ENCODE data around the gene PET100. TPM values are rescaled to one million over a fixed set of nuclear protein-coding genes. Genes with fewer than 3 reads are reported as not detected.
A peak's percentile ranks its signal among the peaks of the same experiment; 100 is the strongest.

Gene PET100
- total RNA-seq, 1 donor from 2014 or later, result 184 TPM

GRCh38 chr19:7650148-7650547, 20.6 kb downstream of the PET100 start:
- H3K9me3 Mint-ChIP-seq (ENCODE audit: low read depth), result no peaks in the 10 kb centered on the region
- H3K4me1 Mint-ChIP-seq (ENCODE audit: low read depth), result peaks cover 6% of the 10 kb centered on the region
- DNase-seq (ENCODE audit: low spot score, unreplicated experiment), result no peak
- H3K27ac Mint-ChIP-seq, result no peak overlapping the region
- no peak overlapping the region for H3K4me3 Mint-ChIP-seq (ENCODE audit: low read depth)
- peaks cover 3% of the 10 kb centered on the region for H3K36me3 Mint-ChIP-seq (ENCODE audit: insufficient read depth)
- no peak for TF ChIP-seq CTCF (IDR thresholded peaks at IDR 0.05; ENCODE audit: unreplicated experiment)
- peaks cover 22% of the 10 kb centered on the region for H3K27me3 Mint-ChIP-seq

GRCh38 chr19:7652061-7652641, 22.6 kb downstream of the PET100 start:
- peaks cover 30% of the 10 kb centered on the region for H3K27me3 Mint-ChIP-seq
- H3K4me3 Mint-ChIP-seq (ENCODE audit: low read depth), result peak overlapping the region; percentile 59
- peak; percentile 90 for DNase-seq (ENCODE audit: low spot score, unreplicated experiment)
- peak overlapping the region; percentile 82 for H3K27ac Mint-ChIP-seq
- no peaks in the 10 kb centered on the region for H3K9me3 Mint-ChIP-seq (ENCODE audit: low read depth)
- H3K4me1 Mint-ChIP-seq (ENCODE audit: low read depth), result peaks cover 6% of the 10 kb centered on the region
- peak; percentile 99 for TF ChIP-seq CTCF (IDR thresholded peaks at IDR 0.05; ENCODE audit: unreplicated experiment)
- no peaks in the 10 kb centered on the region for H3K36me3 Mint-ChIP-seq (ENCODE audit: insufficient read depth)

- no peak for DNase-seq (ENCODE audit: low spot score, unreplicated experiment)
- Mint-ChIP-seq H3K4me3 (ENCODE audit: low read depth) (no peak overlapping the region), H3K36me3 (ENCODE audit: insufficient read depth) (no peaks in the 10 kb centered on the region), H3K27ac (no peak overlapping the region), H3K27me3 (peaks cover 41% of the 10 kb centered on the region), H3K9me3 (ENCODE audit: low read depth) (no peaks in the 10 kb centered on the region), H3K4me1 (ENCODE audit: low read depth) (peaks cover 6% of the 10 kb centered on the region)
- no peak for TF ChIP-seq CTCF (IDR thresholded peaks at IDR 0.05; ENCODE audit: unreplicated experiment)
These were observed 24.8 kb downstream of the PET100 start for GRCh38 chr19:7654401-7654800.

- H3K4me1 Mint-ChIP-seq (ENCODE audit: low read depth), result peaks cover 6% of the 10 kb centered on the region
- H3K27me3 Mint-ChIP-seq, result peaks cover 43% of the 10 kb centered on the region
- H3K9me3 Mint-ChIP-seq (ENCODE audit: low read depth), result no peaks in the 10 kb centered on the region
- TF ChIP-seq CTCF (IDR thresholded peaks at IDR 0.05; ENCODE audit: unreplicated experiment), result no peak
- no peak overlapping the region for H3K4me3 Mint-ChIP-seq (ENCODE audit: low read depth)
- no peaks in the 10 kb centered on the region for H3K36me3 Mint-ChIP-seq (ENCODE audit: insufficient read depth)
- DNase-seq (ENCODE audit: low spot score, unreplicated experiment), result no peak
- no peak overlapping the region for H3K27ac Mint-ChIP-seq
These were observed 26.0 kb downstream of the PET100 start for GRCh38 chr19:7655581-7655980.

- DNase-seq (ENCODE audit: low spot score, unreplicated experiment), result no peak
- Mint-ChIP-seq H3K9me3 (ENCODE audit: low read depth) (no peaks in the 10 kb centered on the region), H3K36me3 (ENCODE audit: insufficient read depth) (no peaks in the 10 kb centered on the region), H3K4me1 (ENCODE audit: low read depth) (peaks cover 5% of the 10 kb centered on the region), H3K27ac (no peak overlapping the region), H3K4me3 (ENCODE audit: low read depth) (no peak overlapping the region), H3K27me3 (peaks cover 42% of the 10 kb centered on the region)
- TF ChIP-seq CTCF (IDR thresholded peaks at IDR 0.05; ENCODE audit: unreplicated experiment), result no peak
These were observed 27.6 kb downstream of the PET100 start for GRCh38 chr19:7657131-7657751.
